ENCODE data around the gene PCYOX1L. TPM values are rescaled to one million over a fixed set of nuclear protein-coding genes. Genes with fewer than 3 reads are reported as not detected.

The PCYOX1L gene
- total and polyA plus RNA-seq, 9 of the 15 experiments (the other 6 are each of a cell fraction or from before 2014, with no cell fraction given) = 2.3 to 17.9 (median 6.0) TPM

- no peak for TF ChIP-seq GTF2E2 (tag; IDR thresholded peaks at IDR 0.05)
Measured at GRCh38 chr5:149325894-149326293, 32.0 kb upstream of the PCYOX1L start (continued).

DNA sequence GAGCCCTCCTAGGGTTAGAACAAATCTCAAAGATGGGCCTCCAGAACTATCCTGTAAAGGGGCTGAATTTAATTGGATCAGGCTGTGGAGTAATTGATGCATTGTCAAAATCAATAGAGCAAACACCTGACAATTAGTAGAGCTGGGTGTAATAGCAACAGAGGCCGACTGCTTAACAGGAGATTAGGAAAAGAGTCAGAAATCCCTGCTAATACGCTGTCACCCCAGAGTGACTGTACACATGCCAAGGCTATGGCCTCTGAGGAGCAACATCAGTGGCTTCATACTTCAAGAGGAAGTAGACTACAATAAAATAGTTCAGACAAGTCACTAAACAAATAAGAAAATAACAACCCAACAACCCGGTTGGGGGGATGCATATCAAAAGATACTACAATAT lies 31.2 kb upstream of the PCYOX1L start:
- Histone ChIP-seq H3K9me1 (ENCODE audit: control insufficient read depth, insufficient read depth, low read length) (no peaks in the 10 kb centered on the region), H3K27me3 (ENCODE audit: control insufficient read depth in 2 of 2, insufficient read depth in 2 of 2, low read length in 2 of 2) (no peaks in the 10 kb centered on the region), H3K36me3 (ENCODE audit: control insufficient read depth, insufficient read depth, low read length) (no peaks in the 10 kb centered on the region), H3K27ac (ENCODE audit: extremely low read depth, low read depth, low read length) (no peak overlapping the region), H3K79me2 (ENCODE audit: control insufficient read depth, insufficient read depth, low read length) (no peaks in the 10 kb centered on the region), H3K4me2 (ENCODE audit: insufficient read depth, low read length) (no peak overlapping the region), H2AFZ (ENCODE audit: low read depth, low read length) (no peak overlapping the region), H3K9ac (ENCODE audit: insufficient read depth in 1 of 2, low read depth in 2 of 2, low read length in 2 of 2) (no peak overlapping the region), H3K9me3 (replicated peaks; ENCODE audit: control insufficient read depth, insufficient read depth, low read depth, low read length) (no peaks in the 10 kb centered on the region), H3K4me3 (no peak overlapping the region), H4K20me1 (replicated peaks; ENCODE audit: control insufficient read depth, insufficient read depth, low read length) (no peaks in the 10 kb centered on the region), H3K4me1 (replicated peaks in 1 of 2; ENCODE audit: control insufficient read depth in 2 of 2, insufficient read depth in 2 of 2, low read length in 2 of 2) (peaks cover 7% of the 10 kb centered on the region in 2 experiments; a peak in 4 of 5 replicates)
- intact Hi-C loops (cut with micrococcal nuclease) (no loop called here), in situ Hi-C loops (cut with MboI) (no loop called here)
- no peak for TF ChIP-seq DDX20 (tag; IDR thresholded peaks at IDR 0.05; ENCODE audit: low read depth)
- no peak for TF ChIP-seq PTBP1 (IDR thresholded peaks at IDR 0.05; ENCODE audit: low read depth, low read length)
- TF ChIP-seq NFXL1 (CRISPR knock-in tag; IDR thresholded peaks at IDR 0.05) = no peak
- no peak for TF ChIP-seq TEAD1 (CRISPR knock-in tag; IDR thresholded peaks at IDR 0.05)
- TF ChIP-seq, protein P1, sequence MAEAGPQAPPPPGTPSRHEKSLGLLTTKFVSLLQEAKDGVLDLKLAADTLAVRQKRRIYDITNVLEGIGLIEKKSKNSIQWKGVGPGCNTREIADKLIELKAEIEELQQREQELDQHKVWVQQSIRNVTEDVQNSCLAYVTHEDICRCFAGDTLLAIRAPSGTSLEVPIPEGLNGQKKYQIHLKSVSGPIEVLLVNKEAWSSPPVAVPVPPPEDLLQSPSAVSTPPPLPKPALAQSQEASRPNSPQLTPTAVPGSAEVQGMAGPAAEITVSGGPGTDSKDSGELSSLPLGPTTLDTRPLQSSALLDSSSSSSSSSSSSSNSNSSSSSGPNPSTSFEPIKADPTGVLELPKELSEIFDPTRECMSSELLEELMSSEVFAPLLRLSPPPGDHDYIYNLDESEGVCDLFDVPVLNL (CRISPR knock-in tag; IDR thresholded peaks at IDR 0.05; ENCODE audit: low read depth) = no peak
- DNase-seq (ENCODE audit: extremely low read depth in 1 of 4, low spot score in 3 of 4) (no peak), FAIRE-seq (no peak), ATAC-seq (no peak)
- no TSS peak for BruUV-seq (replicated peaks)
- CTCF ChIA-PET (ENCODE audit: low intra/inter-chr PET ratio) = no interaction called here
- POLR2A ChIA-PET = interaction anchor here (0.6 kb wide), 1 partner anchor 39 kb away, joined by 3 read pairs; no protein-coding TSS in a partner anchor
- WGBS (ENCODE audit: insufficient coverage, low coverage, missing lambda C conversion rate) = 43% methylated on average over 3 of the region's 3 CpGs

Measured in K562 (cell line).